Chondrocyte (in vitro differentiated cells): ENCODE measurements around the gene SUSD4. TPM values are rescaled to one million over a fixed set of nuclear protein-coding genes. Genes with fewer than 3 reads are reported as not detected.

Source experiments
- DNase-seq: peaks from one replicate; pipeline ENCODE4 v3.0.0; 2021; ENCODE audit warnings: mixed read lengths, low spot score
- H3K27ac Mint-ChIP-seq: one replicate; pipeline ENCODE4 v1.8.0; 2021; ENCODE audit warnings: mild to moderate bottlenecking, moderate library complexity, mixed read lengths; ENCODE audit not compliant: unreplicated experiment
- H3K27me3 Mint-ChIP-seq: 2 replicates; pipeline ENCODE4 v1.8.0; 2021; ENCODE audit warnings: low read depth, mixed read lengths
- H3K36me3 Mint-ChIP-seq: 2 replicates; pipeline ENCODE4 v1.8.0; 2021; ENCODE audit warnings: low read depth, mixed read lengths
- H3K4me1 Mint-ChIP-seq: 2 replicates; pipeline ENCODE4 v1.8.0; 2021; ENCODE audit warnings: low read depth, mild to moderate bottlenecking, mixed read lengths
- H3K4me3 Mint-ChIP-seq: one replicate; pipeline ENCODE4 v1.8.0; 2021; ENCODE audit warnings: mild to moderate bottlenecking, moderate library complexity, mixed read lengths; ENCODE audit not compliant: unreplicated experiment
- H3K9me3 Mint-ChIP-seq: 2 replicates; pipeline ENCODE4 v1.8.0; 2021; ENCODE audit warnings: low read depth, mixed read lengths
- CTCF ChIP-seq: fragments of 200-600 bp; sonication (generic); IDR thresholded peaks from 2 replicates; pipeline ENCODE4 v1.5.0; 2021; ENCODE audit warnings: antibody characterized with exemption, mild to moderate bottlenecking, moderate library complexity
- total RNA-seq: library from RNA; stranded (reverse); gene quantifications from 3 replicates; pipeline ENCODE4 v1.2.1, GENCODE V29; 2021

Gene SUSD4
- total RNA-seq, 1 donor from 2014 or later, result 0.42 TPM

GRCh38 chr1:223355699-223356098 lies 8.3 kb downstream of the SUSD4 start:
- TF ChIP-seq CTCF, result no peak
- Mint-ChIP-seq H3K9me3 (no peaks in the 10 kb centered on the region), H3K4me3 (no peak overlapping the region), H3K27me3 (peaks cover 68% of the 10 kb centered on the region), H3K36me3 (no peaks in the 10 kb centered on the region), H3K27ac (no peak overlapping the region), H3K4me1 (no peaks in the 10 kb centered on the region)
- DNase-seq, result no peak

GRCh38 chr1:223353939-223354338 lies 10.0 kb downstream of the SUSD4 start:
- Mint-ChIP-seq H3K4me3 (no peak overlapping the region), H3K9me3 (no peaks in the 10 kb centered on the region), H3K4me1 (no peaks in the 10 kb centered on the region), H3K27ac (no peak overlapping the region), H3K27me3 (peaks cover 59% of the 10 kb centered on the region), H3K36me3 (no peaks in the 10 kb centered on the region)
- TF ChIP-seq CTCF, result no peak
- no peak for DNase-seq

GRCh38 chr1:223352944-223353343 lies 11.0 kb downstream of the SUSD4 start:
- Mint-ChIP-seq H3K27ac (no peak overlapping the region), H3K27me3 (peaks cover 55% of the 10 kb centered on the region), H3K9me3 (no peaks in the 10 kb centered on the region), H3K4me1 (no peaks in the 10 kb centered on the region), H3K36me3 (no peaks in the 10 kb centered on the region), H3K4me3 (no peak overlapping the region)
- no peak for TF ChIP-seq CTCF
- DNase-seq, result no peak

GRCh38 chr1:223350361-223350908 lies 13.5 kb downstream of the SUSD4 start:
- H3K36me3 Mint-ChIP-seq, result no peaks in the 10 kb centered on the region
- no peak overlapping the region for H3K27ac Mint-ChIP-seq
- no peaks in the 10 kb centered on the region for H3K9me3 Mint-ChIP-seq
- no peak overlapping the region for H3K4me3 Mint-ChIP-seq
- DNase-seq, result no peak
- no peak for TF ChIP-seq CTCF
- H3K27me3 Mint-ChIP-seq, result peaks cover 53% of the 10 kb centered on the region
- H3K4me1 Mint-ChIP-seq, result no peaks in the 10 kb centered on the region

- TF ChIP-seq CTCF, result no peak
- no peak overlapping the region for H3K4me3 Mint-ChIP-seq
- no peak overlapping the region for H3K27ac Mint-ChIP-seq
- no peaks in the 10 kb centered on the region for H3K36me3 Mint-ChIP-seq
- H3K27me3 Mint-ChIP-seq, result peaks cover 49% of the 10 kb centered on the region
- H3K4me1 Mint-ChIP-seq, result no peaks in the 10 kb centered on the region
- no peaks in the 10 kb centered on the region for H3K9me3 Mint-ChIP-seq
- no peak for DNase-seq
Measured at GRCh38 chr1:223349241-223349640, 14.7 kb downstream of the SUSD4 start.
